Uterus (tissue), 4 donors: Measurements from ENCODE around the gene MAML1. TPM values are rescaled to one million over a fixed set of nuclear protein-coding genes. Genes with fewer than 3 reads are reported as not detected.

Source experiments
- DNase-seq, 2 donors: peaks; one replicate each; pipeline ENCODE4 v3.0.0-alpha.2; 2019 to 2020
- H3K27ac ChIP-seq, 2 donors: fragments of 200-600 bp; sonication (generic); 1 replicate in 1 of 2; 2 replicates in 1 of 2; pipeline ENCODE4 v1.5.1; 2016 to 2018
- H3K27me3 ChIP-seq, 2 donors: fragments of 200-600 bp; sonication (generic); one replicate each; pipeline ENCODE4 v1.5.1; 2018 to 2019; ENCODE audit warnings: control low read depth in 1 of 2
- H3K36me3 ChIP-seq, 2 donors: fragments of 200-600 bp; sonication (generic); one replicate each; pipeline ENCODE4 v1.5.1; 2019; ENCODE audit warnings: control low read depth in 1 of 2
- H3K4me1 ChIP-seq, 2 donors: fragments of 200-600 bp; sonication (generic); one replicate each; pipeline ENCODE4 v1.5.1; 2018 to 2019; ENCODE audit warnings: control low read depth in 1 of 2
- H3K4me3 ChIP-seq, 2 donors: fragments of 200-600 bp; sonication (generic); 1 replicate in 1 of 2; 2 replicates in 1 of 2; pipeline ENCODE4 v1.5.1; 2018 to 2019; ENCODE audit warnings: mild to moderate bottlenecking in 1 of 2
- H3K9me3 ChIP-seq, 2 donors: fragments of 200-600 bp; sonication (generic); one replicate each; pipeline ENCODE4 v1.5.1; 2019; ENCODE audit warnings: control low read depth in 1 of 2
- CTCF ChIP-seq, 4 experiments: fragments of 200-600 bp in 2 of 4; fragments of 450-650 bp in 2 of 4; sonication (generic) in 2 of 4; IDR thresholded peaks; one replicate each; pipeline ENCODE4 v1.5.1; 2016 to 2019; ENCODE audit warnings: antibody characterized with exemption in 4 of 4, mild to moderate bottlenecking in 2 of 4, moderate library complexity in 1 of 4
- POLR2A ChIP-seq, 2 donors: fragments of 450-650 bp; IDR thresholded peaks; one replicate each; pipeline ENCODE4 v1.6.1; 2016; ENCODE audit warnings: antibody characterized with exemption in 2 of 2, mild to moderate bottlenecking in 1 of 2, moderate library complexity in 1 of 2
- intact Hi-C: fragments of 100-400 bp; cut with DNase I; formaldehyde crosslinking; loops from one replicate; pipeline ENCODE4 v1.15.1; 2023; ENCODE audit warnings: low total_unique reads
- total RNA-seq, 4 donors: library from RNA; depleted of rRNA in 3 of 4; stranded (reverse); fragments of >200 nt in 3 of 4; gene quantifications; one replicate each; pipeline versions ENCODE4 v1.1.0 to v1.2.4, GENCODE V29; 2014 to 2023
- donor health status: DM: yes; HTN: yes; CAD: no.

The MAML1 gene
- total RNA-seq, 4 donors from 2014 or later: 19.7 to 44.1 (median 21.4) TPM

- TF ChIP-seq POLR2A (IDR thresholded peaks at IDR 0.05) (no peak), CTCF (IDR thresholded peaks at IDR 0.05) (no peak)
- Histone ChIP-seq H3K4me1 (no peaks in the 10 kb centered on the region), H3K27ac (no peak overlapping the region), H3K36me3 (no peaks in the 10 kb centered on the region), H3K27me3 (no peaks in the 10 kb centered on the region), H3K4me3 (no peak overlapping the region), H3K9me3 (no peaks in the 10 kb centered on the region)
- intact Hi-C loops: no loop called here
- DNase-seq: no peak
These were observed 41.0 kb downstream of the MAML1 start for GRCh38 chr5:179773686-179774040.

- DNase-seq: no peak
- TF ChIP-seq POLR2A (IDR thresholded peaks at IDR 0.05): no peak
- no peak for TF ChIP-seq CTCF (IDR thresholded peaks at IDR 0.05)
- Histone ChIP-seq H3K36me3 (no peaks in the 10 kb centered on the region), H3K4me1 (no peaks in the 10 kb centered on the region), H3K4me3 (no peak overlapping the region), H3K27me3 (no peaks in the 10 kb centered on the region), H3K27ac (no peak overlapping the region), H3K9me3 (no peaks in the 10 kb centered on the region)
- intact Hi-C loops: no loop called here
These were observed 41.8 kb downstream of the MAML1 start for GRCh38 chr5:179774442-179774841.

GRCh38 chr5:179776411-179776938 is 43.9 kb downstream of the MAML1 start:
- intact Hi-C loops: no loop called here
- no peak overlapping the region for H3K4me3 ChIP-seq
- no peaks in the 10 kb centered on the region for H3K9me3 ChIP-seq
- H3K27me3 ChIP-seq: no peaks in the 10 kb centered on the region
- H3K27ac ChIP-seq: no peak overlapping the region
- no peaks in the 10 kb centered on the region for H3K36me3 ChIP-seq
- DNase-seq: no peak
- TF ChIP-seq CTCF (IDR thresholded peaks at IDR 0.05): no peak
- TF ChIP-seq POLR2A (IDR thresholded peaks at IDR 0.05): no peak
- no peaks in the 10 kb centered on the region for H3K4me1 ChIP-seq

- no peak overlapping the region for H3K27ac ChIP-seq
These were observed 44.8 kb downstream of the MAML1 start for GRCh38 chr5:179777456-179777855.

GRCh38 chr5:179777909-179778308 is 45.3 kb downstream of the MAML1 start:
- H3K27ac ChIP-seq: no peak overlapping the region
- intact Hi-C loops: no loop called here
- DNase-seq: no peak
- no peaks in the 10 kb centered on the region for H3K27me3 ChIP-seq
- H3K36me3 ChIP-seq: no peaks in the 10 kb centered on the region
- TF ChIP-seq CTCF (IDR thresholded peaks at IDR 0.05) (no peak), POLR2A (IDR thresholded peaks at IDR 0.05) (no peak)
- no peak overlapping the region for H3K4me3 ChIP-seq
- no peaks in the 10 kb centered on the region for H3K4me1 ChIP-seq
- H3K9me3 ChIP-seq: no peaks in the 10 kb centered on the region

More at GRCh38 chr5:179777456-179777855, 44.8 kb downstream of the MAML1 start:
- intact Hi-C loops: no loop called here
- no peaks in the 10 kb centered on the region for H3K4me1 ChIP-seq
- no peaks in the 10 kb centered on the region for H3K27me3 ChIP-seq
- no peak for DNase-seq
- H3K9me3 ChIP-seq: no peaks in the 10 kb centered on the region
- TF ChIP-seq CTCF (IDR thresholded peaks at IDR 0.05) (no peak), POLR2A (IDR thresholded peaks at IDR 0.05) (no peak)
- no peaks in the 10 kb centered on the region for H3K36me3 ChIP-seq
- H3K4me3 ChIP-seq: no peak overlapping the region
